IMR-90 (cell line): Measurements from ENCODE around the gene KAZALD1. TPM values are rescaled to one million over a fixed set of nuclear protein-coding genes. Genes with fewer than 3 reads are reported as not detected.
A peak's percentile ranks its signal among the peaks of the same experiment; 100 is the strongest.

Experiments used
- ATAC-seq: fragments of 200-7000 bp; cut with Tn5 transposase; 2 replicates; pipeline ENCODE4 v1.9.1; 2020; ENCODE audit warnings: low read depth, mild to moderate bottlenecking, moderate library complexity
- BruUV-seq: library from RNA; stranded (reverse); fragments of 400-500 nt; replicated peaks from 2 replicates; lab custom pipeline; 2021; lab: Mats Ljungman, UMichigan
- CTCF ChIA-PET: fragments of 300-600 bp; formaldehyde crosslinking; extraction: SDS; loops from one replicate; lab custom pipeline; 2021; ENCODE audit warnings: antibody characterized with exemption; lab: Yijun Ruan, JAX
- POLR2A ChIA-PET: fragments of 300-600 bp; sonication (Branson Sonifier 250); formaldehyde crosslinking; loops from one replicate; lab custom pipeline; 2022; ENCODE audit warnings: antibody characterized with exemption; ENCODE audit not compliant: unreplicated experiment; lab: Charles Lee
- DNase-seq: peaks from one replicate; pipeline ENCODE4 v3.0.0; 2013
- H2AFZ ChIP-seq: replicated peaks from 2 replicates; pipeline ENCODE3; 2013; ENCODE audit warnings: low read length, mild to moderate bottlenecking; ENCODE audit not compliant: poor library complexity
- H2AK5ac ChIP-seq: 2 replicates; pipeline ENCODE4 v1.6.1; 2013; ENCODE audit warnings: low read depth, low read length, inconsistent platforms
- H2AK9ac ChIP-seq: replicated peaks from 2 replicates; pipeline ENCODE3; 2013; ENCODE audit warnings: mild to moderate bottlenecking, low read depth, low read length, moderate library complexity; ENCODE audit not compliant: poor library complexity
- H2BK120ac ChIP-seq: 2 replicates; pipeline ENCODE4 v1.6.1; 2013; ENCODE audit warnings: low read depth, low read length, inconsistent platforms
- H2BK15ac ChIP-seq: 3 replicates; pipeline ENCODE4 v1.6.1; 2013; ENCODE audit warnings: low read depth, low read length, inconsistent platforms
- H2BK20ac ChIP-seq: 2 replicates; pipeline ENCODE4 v1.6.1; 2013; ENCODE audit warnings: low read depth, mild to moderate bottlenecking, inconsistent platforms, low read length, moderate library complexity
- H2BK5ac ChIP-seq: 2 replicates; pipeline ENCODE4 v1.6.1; 2013; ENCODE audit warnings: mild to moderate bottlenecking, low read depth, low read length, inconsistent platforms; ENCODE audit not compliant: poor library complexity, severe bottlenecking
- H3K14ac ChIP-seq: replicated peaks from 2 replicates; pipeline ENCODE4 v1.6.1; 2013; ENCODE audit warnings: low read depth, low read length, inconsistent platforms
- H3K18ac ChIP-seq: 2 replicates; pipeline ENCODE4 v1.6.1; 2013; ENCODE audit warnings: low read depth, low read length, control low read depth
- H3K23ac ChIP-seq: 2 replicates; pipeline ENCODE4 v1.6.1; 2013; ENCODE audit warnings: low read depth, low read length, inconsistent platforms
- H3K27ac ChIP-seq: 2 replicates; pipeline ENCODE4 v1.5.1; 2013; ENCODE audit warnings: mild to moderate bottlenecking, control low read depth, low read length; ENCODE audit not compliant: insufficient read depth
- H3K27me3 ChIP-seq: 2 replicates; pipeline ENCODE4 v1.6.1; 2013; ENCODE audit warnings: low read length; ENCODE audit not compliant: control insufficient read depth, insufficient read depth
- H3K36me3 ChIP-seq: 2 replicates; pipeline ENCODE4 v1.6.1; 2013; ENCODE audit warnings: low read length, mixed read lengths; ENCODE audit not compliant: control insufficient read depth, insufficient read depth
- H3K4ac ChIP-seq: 2 replicates; pipeline ENCODE4 v1.6.1; 2013; ENCODE audit warnings: low read depth, low read length, inconsistent platforms
- H3K4me1 ChIP-seq: 2 replicates; pipeline ENCODE4 v1.6.1; 2013; ENCODE audit warnings: low read length, mixed read lengths; ENCODE audit not compliant: control insufficient read depth, insufficient read depth
- H3K4me2 ChIP-seq: 2 replicates; pipeline ENCODE4 v1.6.1; 2013; ENCODE audit warnings: low read depth, mild to moderate bottlenecking, control low read depth, low read length, moderate library complexity
- H3K4me3 ChIP-seq: 2 replicates; pipeline ENCODE4 v1.5.1; 2013; ENCODE audit warnings: low read depth, mild to moderate bottlenecking, control low read depth, low read length, moderate library complexity; ENCODE audit not compliant: insufficient read depth
- H3K56ac ChIP-seq: 2 replicates; pipeline ENCODE4 v1.6.1; 2013; ENCODE audit warnings: low read length, inconsistent platforms; ENCODE audit not compliant: insufficient read depth; ENCODE audit errors: extremely low read depth
- H3K79me1 ChIP-seq, 2 experiments: 2 replicates each; pipeline ENCODE4 v1.6.1; 2013; ENCODE audit warnings: low read length in 2 of 2, inconsistent platforms in 1 of 2, low read depth in 1 of 2
- H3K9ac ChIP-seq: 2 replicates; pipeline ENCODE4 v1.6.1; 2013; ENCODE audit warnings: low read depth, low read length, control low read depth
- H3K9me1 ChIP-seq: 2 replicates; pipeline ENCODE4 v1.6.1; 2013; ENCODE audit warnings: low read length, inconsistent platforms; ENCODE audit not compliant: insufficient read depth
- H3K9me3 ChIP-seq: 2 replicates; pipeline ENCODE4 v1.6.1; 2013; ENCODE audit warnings: low read length; ENCODE audit not compliant: control insufficient read depth, insufficient read depth
- H4K20me1 ChIP-seq: 2 replicates; pipeline ENCODE4 v1.6.1; 2013; ENCODE audit warnings: low read length, inconsistent platforms; ENCODE audit not compliant: insufficient read depth
- H4K5ac ChIP-seq: 2 replicates; pipeline ENCODE4 v1.6.1; 2013; ENCODE audit warnings: mild to moderate bottlenecking, low read depth, low read length, control low read depth
- H4K8ac ChIP-seq, 2 experiments: 2 replicates each; pipeline ENCODE4 v1.6.1; 2013; ENCODE audit warnings: low read depth in 2 of 2, low read length in 2 of 2, control low read depth in 1 of 2, inconsistent platforms in 1 of 2
- H4K91ac ChIP-seq: 2 replicates; pipeline ENCODE4 v1.6.1; 2013; ENCODE audit warnings: low read depth, low read length, inconsistent platforms; ENCODE audit not compliant: insufficient read depth
- BHLHE40 ChIP-seq: fragments of 150-350 bp; IDR thresholded peaks from 2 replicates; pipeline ENCODE4 v1.6.1; 2016; ENCODE audit warnings: mild to moderate bottlenecking, low read depth, low read length
- CHD1 ChIP-seq: IDR thresholded peaks from 2 replicates; pipeline ENCODE4 v1.6.1; 2012; ENCODE audit warnings: low read depth, low read length, improper control_type of control experiment
- FOS ChIP-seq: fragments of 150-350 bp; IDR thresholded peaks from 2 replicates; pipeline ENCODE4 v1.6.1; 2016; ENCODE audit warnings: low read depth, low read length
- MAFK ChIP-seq: IDR thresholded peaks from 2 replicates; pipeline ENCODE4 v1.6.1; 2012; ENCODE audit warnings: low read depth, low read length, improper control_type of control experiment
- MAZ ChIP-seq: IDR thresholded peaks from 2 replicates; pipeline ENCODE4 v1.6.1; 2012; ENCODE audit warnings: low read depth, mild to moderate bottlenecking, low read length, improper control_type of control experiment, moderate library complexity, borderline replicate concordance
- MXI1 ChIP-seq: IDR thresholded peaks from 2 replicates; pipeline ENCODE4 v1.6.1; 2012; ENCODE audit warnings: low read depth, mild to moderate bottlenecking, low read length, moderate library complexity, borderline replicate concordance
- NFE2L2 ChIP-seq: fragments of 150-350 bp; IDR thresholded peaks from 2 replicates; pipeline ENCODE4 v1.6.1; 2016; ENCODE audit warnings: low read depth, mild to moderate bottlenecking, low read length
- POLR2A ChIP-seq: IDR thresholded peaks from 2 replicates; pipeline ENCODE4 v1.6.1; 2012; ENCODE audit warnings: mild to moderate bottlenecking, low read depth, low read length
- RAD21 ChIP-seq: IDR thresholded peaks from 2 replicates; pipeline ENCODE4 v1.6.1; 2012; ENCODE audit warnings: low read length, improper control_type of control experiment
- RFX5 ChIP-seq: IDR thresholded peaks from 2 replicates; pipeline ENCODE4 v1.8.0; 2012; ENCODE audit warnings: low read depth, mild to moderate bottlenecking, low read length, moderate library complexity
- SMC3 ChIP-seq: fragments of 150-350 bp; IDR thresholded peaks from 2 replicates; pipeline ENCODE4 v1.6.1; 2016; ENCODE audit warnings: low read depth, mild to moderate bottlenecking, antibody characterized with exemption, low read length, moderate library complexity
- WGBS, 2 experiments: methylation state at CpG; one replicate each; pipeline versions ENCODE4 v1.1.5 to v1.1.7; 2013; ENCODE audit warnings: missing lambda C conversion rate in 2 of 2; ENCODE audit not compliant: insufficient read length in 1 of 2; ENCODE audit errors: extremely low coverage in 2 of 2; 5-methylcytosine and 5-hydroxymethylcytosine counted together
- dilution Hi-C: fragments of 300-500 bp; cut with HindIII; formaldehyde crosslinking; loops from one replicate; pipeline ENCODE4 v1.14.3; 2018; ENCODE audit warnings: low sequenced_read_pairs; ENCODE audit not compliant: unreplicated experiment
- in situ Hi-C: fragments of 300-500 bp; cut with MboI; formaldehyde crosslinking; loops from 3 replicates; pipeline ENCODE4 v1.14.3; 2019; ENCODE audit warnings: low sequenced_read_pairs, inconsistent platforms, mixed read lengths
- intact Hi-C: fragments of 100-400 bp; cut with micrococcal nuclease; formaldehyde crosslinking; loops from 2 replicates; pipeline ENCODE4 v1.10.0; 2022
- polyA plus RNA-seq, 3 experiments: library from polyadenylated mRNA; depleted of rRNA; stranded (reverse); fragments of >200 nt; gene quantifications; 2 replicates each; pipeline ENCODE4 v1.2.3, GENCODE V29; 2012; ENCODE audit warnings: low replicate concordance in 1 of 3
- total RNA-seq: library from RNA; depleted of rRNA; stranded (reverse); fragments of >200 nt; gene quantifications from 2 replicates; pipeline ENCODE4 v1.2.3, GENCODE V29; 2012
- TF ChIP-seq, protein P1 (sequence below): fragments of 150-350 bp; IDR thresholded peaks from 2 replicates; pipeline ENCODE4 v1.6.1; 2016; ENCODE audit warnings: low read depth, mild to moderate bottlenecking, low read length, moderate library complexity, borderline replicate concordance
- TF ChIP-seq, protein P2 (sequence below): fragments of 150-350 bp; IDR thresholded peaks from 2 replicates; pipeline ENCODE4 v1.6.1; 2017; ENCODE audit warnings: mild to moderate bottlenecking, antibody characterized with exemption, low read length, low read depth

The KAZALD1 gene
- total and polyA plus RNA-seq, 2 of the 4 experiments (the other 2 are of a cell fraction) = 9.1 to 18.6 TPM

DNA sequence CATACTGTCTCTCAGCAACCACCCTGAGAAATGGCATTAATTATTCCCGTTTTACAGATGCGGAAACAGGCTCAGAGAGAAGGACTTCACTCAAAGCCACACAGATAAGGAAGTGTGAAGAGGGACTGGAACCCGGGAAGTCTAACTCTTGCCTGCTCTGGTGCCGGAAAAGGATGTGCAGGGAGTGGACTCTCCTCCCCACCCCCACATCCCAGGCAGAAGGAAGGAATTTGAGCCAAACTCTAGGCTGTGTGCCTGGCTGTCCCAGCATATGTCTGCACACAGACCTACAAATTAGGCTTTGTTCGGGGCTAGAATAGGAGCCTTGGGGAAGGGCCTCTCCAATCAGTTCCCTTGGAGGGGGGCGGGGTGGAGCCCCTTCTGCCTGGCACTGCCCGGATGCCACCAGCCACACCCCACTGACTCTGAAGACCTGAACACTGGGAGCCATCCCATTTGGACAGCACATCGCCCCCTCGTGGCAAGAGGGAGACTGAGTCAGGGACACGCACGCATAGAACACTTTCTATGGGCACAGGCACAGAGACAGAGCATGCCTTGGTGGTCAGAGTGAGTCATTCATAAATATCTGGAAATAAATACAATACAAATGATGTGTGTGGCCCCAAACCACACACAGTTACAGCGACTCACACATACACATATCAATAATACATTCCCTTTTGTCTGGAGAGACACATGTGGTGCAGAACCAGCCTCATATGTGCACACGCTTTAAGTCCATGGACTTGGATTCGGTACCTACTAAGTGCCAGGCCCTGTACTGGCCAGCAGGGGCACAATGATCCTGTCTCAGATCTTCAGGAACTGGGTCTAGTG lies 49.0 kb upstream of the KAZALD1 start (continued):
- TF ChIP-seq CHD1 = no peak
- TF ChIP-seq FOS = peak; percentile 91
- peak; percentile 79 for TF ChIP-seq BHLHE40
- TF ChIP-seq NFE2L2 = no peak

DNA sequence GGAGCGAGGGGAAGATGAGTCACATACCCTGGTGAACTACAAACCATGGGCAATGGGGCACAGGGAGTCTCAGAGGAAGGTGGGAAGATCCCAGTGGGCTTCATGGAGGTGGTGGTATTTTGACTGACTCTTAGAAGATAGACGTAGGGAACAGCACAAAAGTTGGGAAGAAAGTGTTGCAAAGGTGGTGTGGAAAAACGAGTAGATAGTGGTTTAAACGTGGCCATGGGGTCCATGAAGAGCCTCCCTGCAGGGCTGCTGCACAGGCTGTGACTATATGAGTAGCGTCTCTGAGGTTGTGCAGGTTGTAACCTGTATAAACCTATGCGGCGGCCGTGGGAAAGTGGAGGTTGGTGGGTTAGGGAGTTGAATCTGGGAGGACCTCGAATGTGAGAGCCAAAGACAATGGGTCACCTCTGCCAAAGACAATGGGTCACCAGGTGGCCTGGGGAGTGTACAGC lies 48.4 kb upstream of the KAZALD1 start:
- H2BK20ac ChIP-seq = peak overlapping the region; percentile 5; the same call in 1 of the 2 replicates
- WGBS, 2 experiments = 64% methylated on average over 7 of the region's 9 CpGs; no CpG with 5 or more reads in 1 of the 2 experiments
- dilution Hi-C loops = no loop called here
- no peak for TF ChIP-seq CHD1
- no peak for TF ChIP-seq RFX5
- no peak for TF ChIP-seq MAZ
- no peak for TF ChIP-seq NFE2L2
- no peak for TF ChIP-seq SMC3
- TF ChIP-seq, protein P1, sequence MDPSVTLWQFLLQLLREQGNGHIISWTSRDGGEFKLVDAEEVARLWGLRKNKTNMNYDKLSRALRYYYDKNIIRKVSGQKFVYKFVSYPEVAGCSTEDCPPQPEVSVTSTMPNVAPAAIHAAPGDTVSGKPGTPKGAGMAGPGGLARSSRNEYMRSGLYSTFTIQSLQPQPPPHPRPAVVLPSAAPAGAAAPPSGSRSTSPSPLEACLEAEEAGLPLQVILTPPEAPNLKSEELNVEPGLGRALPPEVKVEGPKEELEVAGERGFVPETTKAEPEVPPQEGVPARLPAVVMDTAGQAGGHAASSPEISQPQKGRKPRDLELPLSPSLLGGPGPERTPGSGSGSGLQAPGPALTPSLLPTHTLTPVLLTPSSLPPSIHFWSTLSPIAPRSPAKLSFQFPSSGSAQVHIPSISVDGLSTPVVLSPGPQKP = no peak
- TF ChIP-seq, protein P2, sequence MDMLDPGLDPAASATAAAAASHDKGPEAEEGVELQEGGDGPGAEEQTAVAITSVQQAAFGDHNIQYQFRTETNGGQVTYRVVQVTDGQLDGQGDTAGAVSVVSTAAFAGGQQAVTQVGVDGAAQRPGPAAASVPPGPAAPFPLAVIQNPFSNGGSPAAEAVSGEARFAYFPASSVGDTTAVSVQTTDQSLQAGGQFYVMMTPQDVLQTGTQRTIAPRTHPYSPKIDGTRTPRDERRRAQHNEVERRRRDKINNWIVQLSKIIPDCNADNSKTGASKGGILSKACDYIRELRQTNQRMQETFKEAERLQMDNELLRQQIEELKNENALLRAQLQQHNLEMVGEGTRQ = no peak
- TF ChIP-seq POLR2A = no peak
- TF ChIP-seq MAFK = no peak
- no peak for TF ChIP-seq RAD21
- no peak for TF ChIP-seq MXI1

More for the DNA sequence above, 48.4 kb upstream of the KAZALD1 start:
- peaks cover 4% of the 10 kb centered on the region; the same call in 1 of the 2 replicates for H4K20me1 ChIP-seq
- peak overlapping the region; percentile 0 for H2AK9ac ChIP-seq
- intact Hi-C loops (loop anchor here (1.0 to 10.0 kb wide), 3 partner anchors 15 to 449 kb away; no protein-coding TSS in a partner anchor), in situ Hi-C loops (no loop called here)
- H4K91ac ChIP-seq = peak overlapping the region; percentile 18; the same call in 1 of the 2 replicates
- peak overlapping the region in 1 of 2 experiments; percentile 4; a peak in 2 of 4 replicates for H4K8ac ChIP-seq
- H3K4me1 ChIP-seq = peaks cover 26% of the 10 kb centered on the region
- no peak overlapping the region for H3K14ac ChIP-seq
- H3K9me3 ChIP-seq = no peaks in the 10 kb centered on the region
- no peak overlapping the region for H3K4me3 ChIP-seq
- H3K4ac ChIP-seq = peak overlapping the region; percentile 21
- ATAC-seq (no peak), DNase-seq (no peak)
- peak overlapping the region; percentile 72 for H2BK5ac ChIP-seq
- peak overlapping the region; percentile 1 for H2BK120ac ChIP-seq
- ChIA-PET CTCF (interaction anchor here (1.3 to 6.8 kb wide), 9 partner anchors 8 to 46 kb away, joined by 4 to 48 read pairs (median 9); partner anchors contain the start of genes LZTS2, PDZD7, SEMA4G and SFXN3), POLR2A (no interaction called here)
- H3K27ac ChIP-seq = peak overlapping the region; percentile 22
- BruUV-seq = no TSS peak
- peak overlapping the region; percentile 66; the same call in 1 of the 2 replicates for H2AK5ac ChIP-seq
- H3K9ac ChIP-seq = no peak overlapping the region
- H3K23ac ChIP-seq = 0 out of 2 replicates have a peak overlapping the region, but pooled peaks have one; percentile 6
- no peaks in the 10 kb centered on the region; the same call in 1 of the 2 replicates for H3K27me3 ChIP-seq
- H3K79me1 ChIP-seq = peaks cover 0 to 15% of the 10 kb centered on the region in 2 experiments; a peak in 1 of 4 replicates
- no peak overlapping the region for H3K56ac ChIP-seq
- peak overlapping the region; percentile 59 for H3K4me2 ChIP-seq
- H3K18ac ChIP-seq = no peak overlapping the region; the same call in 1 of the 2 replicates
- peak overlapping the region; percentile 17 for H2AFZ ChIP-seq
- no peaks in the 10 kb centered on the region for H3K36me3 ChIP-seq
- no peak overlapping the region for H4K5ac ChIP-seq
- peaks cover 17% of the 10 kb centered on the region for H3K9me1 ChIP-seq
- H2BK15ac ChIP-seq = peak overlapping the region; percentile 4; the same call in 1 of the 3 replicates
